Endothelial cell of umbilical vein (primary cell): ENCODE results near the gene MALT1. TPM values are rescaled to one million over a fixed set of nuclear protein-coding genes. Genes with fewer than 3 reads are reported as not detected.

Experiments used
- BruUV-seq: library from RNA; stranded (reverse); fragments of 400-500 nt; replicated peaks from 2 replicates; lab custom pipeline; 2021; lab: Mats Ljungman, UMichigan
- CTCF ChIA-PET: fragments of 300-600, 350-600 bp; sonication (Branson Sonifier 250); formaldehyde crosslinking; loops from one replicate; lab custom pipeline; 2021; ENCODE audit warnings: antibody characterized with exemption, inconsistent platforms; lab: Charles Lee
- POLR2A ChIA-PET: fragments of 300-600, 350-600 bp; sonication (Branson Sonifier 250); formaldehyde crosslinking; loops from one replicate; lab custom pipeline; 2021; ENCODE audit warnings: antibody characterized with exemption, inconsistent platforms; lab: Charles Lee
- DNase-seq: peaks from one replicate; pipeline ENCODE4 v3.0.0-alpha.2; 2011; ENCODE audit warnings: low read depth, low spot score
- FAIRE-seq: peaks from 2 replicates; lab custom pipeline; 2011; peaks lifted over from hg19 to GRCh38; lab: Jason Lieb, UNC
- H2AFZ ChIP-seq: 2 replicates; pipeline ENCODE4 v1.6.0; 2012; ENCODE audit warnings: low read depth, low read length, control low read depth, inconsistent platforms
- H3K27ac ChIP-seq: 2 replicates; pipeline ENCODE4 v1.5.1; 2011; ENCODE audit warnings: low read depth, mild to moderate bottlenecking, control low read depth, low read length, moderate library complexity; ENCODE audit not compliant: insufficient read depth
- H3K27me3 ChIP-seq, 2 experiments: 2 replicates each; pipeline versions ENCODE4 v1.6.0 to v1.6.1; 2011; ENCODE audit warnings: low read length in 2 of 2, mixed read lengths in 1 of 2; ENCODE audit not compliant: control insufficient read depth in 2 of 2, insufficient read depth in 2 of 2
- H3K36me3 ChIP-seq, 2 experiments: 2 replicates in 1 of 2; 3 replicates in 1 of 2; pipeline ENCODE4 v1.5.1; 2011; ENCODE audit warnings: low read length in 2 of 2, mild to moderate bottlenecking in 1 of 2, moderate library complexity in 1 of 2; ENCODE audit not compliant: control insufficient read depth in 2 of 2, insufficient read depth in 2 of 2; ENCODE audit errors: extremely low read depth in 1 of 2
- H3K4me1 ChIP-seq: 3 replicates; pipeline ENCODE4 v1.5.1; 2011; ENCODE audit warnings: mild to moderate bottlenecking, low read length; ENCODE audit not compliant: control insufficient read depth, insufficient read depth; ENCODE audit errors: extremely low read depth
- H3K4me2 ChIP-seq: 2 replicates; pipeline ENCODE4 v1.6.1; 2011; ENCODE audit warnings: low read length, control low read depth, mixed read lengths; ENCODE audit not compliant: insufficient read depth
- H3K4me3 ChIP-seq, 3 experiments: fragments of 200-600 bp in 1 of 3; sonication (generic), shearing (Covaris generic) in 1 of 3; replicated peaks in 1 of 3; 2 replicates each; pipeline ENCODE4 v1.5.1; 2011 to 2016; ENCODE audit warnings: control low read depth in 3 of 3, low read length in 3 of 3, mild to moderate bottlenecking in 2 of 3, inconsistent platforms in 1 of 3, low read depth in 1 of 3, moderate library complexity in 1 of 3; ENCODE audit not compliant: insufficient read depth in 1 of 3
- H3K79me2 ChIP-seq: 2 replicates; pipeline ENCODE4 v1.6.0; 2012; ENCODE audit warnings: low read length, inconsistent platforms; ENCODE audit not compliant: control insufficient read depth, insufficient read depth
- H3K9ac ChIP-seq: replicated peaks from 2 replicates; pipeline ENCODE3; 2011; ENCODE audit warnings: low read length, control low read depth; ENCODE audit not compliant: insufficient read depth; ENCODE audit errors: extremely low read depth
- H3K9me1 ChIP-seq: replicated peaks from 3 replicates; pipeline ENCODE4 v1.6.0; 2011; ENCODE audit warnings: mild to moderate bottlenecking, low read length; ENCODE audit not compliant: control insufficient read depth, insufficient read depth; ENCODE audit errors: extremely low read depth
- H3K9me3 ChIP-seq: replicated peaks from 2 replicates; pipeline ENCODE4 v1.5.1; 2012; ENCODE audit warnings: low read length, inconsistent platforms; ENCODE audit not compliant: control insufficient read depth, insufficient read depth
- H4K20me1 ChIP-seq: replicated peaks from 2 replicates; pipeline ENCODE3; 2011; ENCODE audit warnings: mild to moderate bottlenecking, low read length; ENCODE audit not compliant: control insufficient read depth, insufficient read depth; ENCODE audit errors: extremely low read depth
- CTCF ChIP-seq, 2 donors: IDR thresholded peaks; 1 replicate in 1 of 2; 2 replicates in 1 of 2; pipeline ENCODE4 v1.5.1; 2011; ENCODE audit warnings: low read length in 2 of 2, mild to moderate bottlenecking in 2 of 2, moderate library complexity in 2 of 2, control low read depth in 1 of 2, inconsistent platforms in 1 of 2, low read depth in 1 of 2; ENCODE audit not compliant: insufficient read depth in 1 of 2; ENCODE audit errors: extremely low read depth in 1 of 2
- EZH2 ChIP-seq: IDR thresholded peaks from 2 replicates; pipeline ENCODE4 v1.6.1; 2012; ENCODE audit warnings: borderline replicate concordance, low read depth, mild to moderate bottlenecking, moderate library complexity, low read length, inconsistent platforms; ENCODE audit not compliant: severe bottlenecking
- FOS ChIP-seq: IDR thresholded peaks from 2 replicates; pipeline ENCODE4 v1.6.1; 2011; ENCODE audit warnings: mild to moderate bottlenecking, low read length, moderate library complexity, borderline replicate concordance; ENCODE audit not compliant: insufficient read depth
- GATA2 ChIP-seq: IDR thresholded peaks from 2 replicates; pipeline ENCODE4 v1.7.0; 2011; ENCODE audit warnings: low read depth, mild to moderate bottlenecking, moderate library complexity, mixed read lengths, low read length; ENCODE audit not compliant: insufficient read length, insufficient read depth
- JUN ChIP-seq: IDR thresholded peaks from 2 replicates; pipeline ENCODE4 v1.6.1; 2011; ENCODE audit warnings: borderline replicate concordance, low read depth; ENCODE audit not compliant: insufficient read length, insufficient read depth
- MAX ChIP-seq: IDR thresholded peaks from 2 replicates; pipeline ENCODE4 v1.6.1; 2011; ENCODE audit not compliant: insufficient read depth, insufficient read length
- MYC ChIP-seq: IDR thresholded peaks from one replicate; pipeline ENCODE4 v1.6.1; 2011; ENCODE audit warnings: mild to moderate bottlenecking, low read depth, low read length
- dilution Hi-C: fragments of 300-500 bp; cut with MboI; formaldehyde crosslinking; loops from one replicate; pipeline ENCODE4 v1.15.0; 2019; ENCODE audit warnings: low sequenced_read_pairs; ENCODE audit not compliant: extremely low pct_ligation_motif_present
- intact Hi-C: fragments of 100-400 bp; cut with micrococcal nuclease; formaldehyde crosslinking; loops from one replicate; pipeline ENCODE4 v1.10.0; 2022
- polyA plus RNA-seq, 4 experiments: library from polyadenylated mRNA; depleted of rRNA in 3 of 4; stranded (reverse) in 3 of 4; unstranded in 1 of 4; fragments of >200 nt; gene quantifications; 2 replicates each; pipeline versions ENCODE4 v1.2.1 to v1.2.3, GENCODE V29; 2011 to 2012; ENCODE audit warnings: missing spikeins in 1 of 4
- total RNA-seq: library from RNA; stranded (reverse); gene quantifications from 2 replicates; pipeline ENCODE4 v1.2.3, GENCODE V29; 2021

Gene MALT1
- total and polyA plus RNA-seq, 2 donors (not counting 3 experiments of a cell fraction or from before 2014, with no cell fraction given) = 2.8 to 5.1 TPM

GRCh38 chr18:58732471-58732870 lies 61.2 kb downstream of the MALT1 start:
- no peak overlapping the region for H2AFZ ChIP-seq
- no peaks in the 10 kb centered on the region for H3K27me3 ChIP-seq
- H3K4me1 ChIP-seq = no peaks in the 10 kb centered on the region
- no peak overlapping the region for H3K9ac ChIP-seq
- no peaks in the 10 kb centered on the region for H3K79me2 ChIP-seq
- intact Hi-C loops (no loop called here), dilution Hi-C loops (no loop called here)
- H3K36me3 ChIP-seq = no peaks in the 10 kb centered on the region
- CTCF ChIA-PET = interaction anchor here (3.1 kb wide), 1 partner anchor 31 kb away, joined by 13 read pairs; no protein-coding TSS in a partner anchor
- H3K4me2 ChIP-seq = no peak overlapping the region
- H3K9me1 ChIP-seq = no peaks in the 10 kb centered on the region
- POLR2A ChIA-PET = no interaction called here
- FAIRE-seq = no peak
- no peak overlapping the region for H3K4me3 ChIP-seq
- H3K27ac ChIP-seq = no peak overlapping the region
- BruUV-seq = no TSS peak
- no peaks in the 10 kb centered on the region for H4K20me1 ChIP-seq
- TF ChIP-seq JUN (no peak), MAX (no peak), CTCF (IDR thresholded peaks at IDR 0.05; ENCODE audit: extremely low read depth in 1 of 2, insufficient read depth in 1 of 2, low read depth in 1 of 2, low read length in 2 of 2) (no peak), GATA2 (no peak), MYC (no peak), EZH2 (no peak), FOS (no peak)
- no peaks in the 10 kb centered on the region for H3K9me3 ChIP-seq
- no peak for DNase-seq
